ENCODE measurements around the gene RASA3.
A peak's percentile ranks its signal among the peaks of the same experiment; 100 is the strongest.
"Not testable (repeated sequence)": the region's sequence is repeated elsewhere in the genome, so short reads cannot be mapped to it uniquely, and the experiment has no call there.

Gene RASA3

DNA sequence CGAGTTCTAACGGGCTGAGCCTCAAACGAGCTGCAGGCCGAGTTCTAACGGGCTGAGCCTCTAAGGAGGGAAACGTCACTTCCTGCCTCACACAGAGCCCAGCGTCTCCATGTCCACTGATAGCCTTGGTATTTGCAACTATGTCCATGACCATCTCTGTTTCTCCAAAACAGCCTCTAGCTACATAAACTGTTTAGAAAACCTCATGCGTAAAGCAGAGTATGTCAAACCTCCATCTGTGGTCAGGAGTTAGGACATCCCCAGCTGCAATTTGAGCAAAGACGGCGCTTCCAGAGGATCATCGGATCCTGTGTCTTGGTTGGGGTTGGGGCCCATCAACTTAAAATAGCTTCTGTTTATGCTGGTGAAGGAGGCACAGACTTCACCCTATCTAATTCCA lies 20.8 kb downstream of the RASA3 start:
- DNase-seq (ENCODE audit: extremely low read depth, low read depth): peak; percentile 59
- TF ChIP-seq, protein P1, sequence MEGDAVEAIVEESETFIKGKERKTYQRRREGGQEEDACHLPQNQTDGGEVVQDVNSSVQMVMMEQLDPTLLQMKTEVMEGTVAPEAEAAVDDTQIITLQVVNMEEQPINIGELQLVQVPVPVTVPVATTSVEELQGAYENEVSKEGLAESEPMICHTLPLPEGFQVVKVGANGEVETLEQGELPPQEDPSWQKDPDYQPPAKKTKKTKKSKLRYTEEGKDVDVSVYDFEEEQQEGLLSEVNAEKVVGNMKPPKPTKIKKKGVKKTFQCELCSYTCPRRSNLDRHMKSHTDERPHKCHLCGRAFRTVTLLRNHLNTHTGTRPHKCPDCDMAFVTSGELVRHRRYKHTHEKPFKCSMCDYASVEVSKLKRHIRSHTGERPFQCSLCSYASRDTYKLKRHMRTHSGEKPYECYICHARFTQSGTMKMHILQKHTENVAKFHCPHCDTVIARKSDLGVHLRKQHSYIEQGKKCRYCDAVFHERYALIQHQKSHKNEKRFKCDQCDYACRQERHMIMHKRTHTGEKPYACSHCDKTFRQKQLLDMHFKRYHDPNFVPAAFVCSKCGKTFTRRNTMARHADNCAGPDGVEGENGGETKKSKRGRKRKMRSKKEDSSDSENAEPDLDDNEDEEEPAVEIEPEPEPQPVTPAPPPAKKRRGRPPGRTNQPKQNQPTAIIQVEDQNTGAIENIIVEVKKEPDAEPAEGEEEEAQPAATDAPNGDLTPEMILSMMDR (IDR thresholded peaks at IDR 0.05; ENCODE audit: low read depth, low read length): no peak

DNA sequence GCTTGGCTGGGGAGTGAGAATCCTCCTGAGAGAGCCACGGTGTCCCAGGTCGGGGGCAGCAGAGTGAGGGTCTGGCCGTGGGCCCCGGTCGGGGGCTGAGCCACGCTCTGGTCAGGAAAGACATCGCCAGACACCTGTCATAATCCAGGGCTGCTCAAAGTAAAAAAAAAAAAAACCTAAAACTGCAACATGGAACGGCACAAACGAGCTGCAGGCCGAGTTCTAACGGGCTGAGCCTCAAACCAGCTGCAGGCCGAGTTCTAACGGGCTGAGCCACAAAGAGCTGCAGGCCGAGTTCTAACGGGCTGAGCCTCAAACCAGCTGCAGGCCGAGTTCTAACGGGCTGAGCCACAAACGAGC lies 21.6 kb downstream of the RASA3 start:
- not testable (repeated sequence) for DNase-seq (ENCODE audit: extremely low read depth, low read depth)

DNA sequence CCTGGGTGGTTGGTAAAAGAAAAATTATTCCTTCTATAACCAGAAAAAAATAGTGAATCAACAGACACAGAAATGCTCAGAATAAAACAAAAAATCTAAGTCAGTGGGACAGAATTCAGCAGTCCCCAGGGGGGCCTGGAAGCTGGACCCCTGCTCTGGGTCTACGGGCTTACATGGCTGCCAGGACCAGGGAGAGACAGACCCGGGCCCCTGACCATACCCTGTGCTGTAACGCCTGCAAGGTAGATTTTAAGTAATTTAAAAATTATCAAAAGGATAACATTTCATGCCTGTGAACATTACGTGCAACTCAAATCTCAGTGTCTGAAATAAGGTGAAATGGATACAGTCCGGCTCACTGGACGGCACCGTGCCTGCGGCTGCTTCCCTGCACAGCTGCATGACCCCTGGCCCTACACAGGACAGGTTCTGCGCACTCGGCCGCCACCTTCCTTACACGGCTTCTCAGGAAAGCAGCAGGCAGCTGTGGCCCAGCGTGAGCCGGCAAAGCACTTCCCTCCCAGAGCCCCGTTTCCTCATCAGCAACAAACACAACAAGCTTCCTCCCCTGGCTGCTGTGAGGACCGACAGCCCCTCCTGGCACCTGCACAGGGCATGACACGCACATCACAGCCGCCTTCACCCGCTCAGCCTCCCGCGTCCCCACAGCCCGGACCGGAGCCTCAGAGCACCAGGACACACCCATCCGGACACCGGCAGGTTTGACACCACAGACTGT lies 22.2 kb downstream of the RASA3 start:
- TF ChIP-seq, protein P1 (IDR thresholded peaks at IDR 0.05; ENCODE audit: low read depth, low read length): no peak; the same call in 1 of the 2 replicates
- no peak for DNase-seq (ENCODE audit: extremely low read depth, low read depth)

DNA sequence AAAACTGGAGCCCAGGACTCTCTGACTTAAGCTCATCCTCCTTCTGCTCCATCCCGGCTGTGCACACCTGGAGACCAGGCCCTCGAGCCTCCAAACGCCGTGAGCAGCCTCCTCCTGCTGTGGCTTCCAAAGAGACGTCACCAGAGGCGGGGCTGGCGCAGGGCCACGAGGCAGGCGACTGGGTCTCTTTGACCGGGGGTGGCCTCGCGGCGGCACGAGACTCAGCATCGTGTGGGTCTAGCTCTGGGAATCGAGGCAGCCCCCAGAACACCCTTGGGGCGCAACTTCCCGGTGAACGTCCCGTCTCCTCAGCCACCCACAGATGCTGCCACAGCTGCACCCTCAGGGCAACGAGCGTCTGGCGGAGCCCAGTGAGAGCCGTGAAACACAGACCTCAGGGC lies 22.8 kb downstream of the RASA3 start:
- no peak for DNase-seq (ENCODE audit: extremely low read depth, low read depth)

DNA sequence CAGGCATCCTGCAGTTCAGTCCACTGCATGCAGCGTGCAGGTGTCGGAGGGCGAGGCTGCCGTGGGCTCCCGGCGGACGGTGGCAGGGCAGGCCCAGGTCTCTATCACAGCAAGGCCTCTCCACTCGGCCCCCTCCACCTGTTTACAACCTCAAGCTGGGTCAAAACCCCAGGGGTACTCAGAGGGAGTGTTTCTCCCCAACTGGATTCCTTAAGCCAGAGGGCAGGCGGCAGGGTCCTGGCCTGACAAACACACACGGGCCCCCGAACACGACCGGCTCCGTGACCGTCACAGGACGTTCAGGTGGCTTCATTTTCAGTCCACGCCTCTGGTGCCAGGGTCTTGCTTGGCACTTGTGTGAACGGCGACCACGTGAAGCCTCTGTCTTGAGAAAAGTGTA lies 23.5 kb downstream of the RASA3 start:
- TF ChIP-seq, protein P1 (IDR thresholded peaks at IDR 0.05; ENCODE audit: low read depth, low read length): no peak
- no peak for DNase-seq (ENCODE audit: extremely low read depth, low read depth)

More for the DNA sequence above, 22.8 kb downstream of the RASA3 start:
- TF ChIP-seq, protein P1 (IDR thresholded peaks at IDR 0.05; ENCODE audit: low read depth, low read length): no peak

DNA sequence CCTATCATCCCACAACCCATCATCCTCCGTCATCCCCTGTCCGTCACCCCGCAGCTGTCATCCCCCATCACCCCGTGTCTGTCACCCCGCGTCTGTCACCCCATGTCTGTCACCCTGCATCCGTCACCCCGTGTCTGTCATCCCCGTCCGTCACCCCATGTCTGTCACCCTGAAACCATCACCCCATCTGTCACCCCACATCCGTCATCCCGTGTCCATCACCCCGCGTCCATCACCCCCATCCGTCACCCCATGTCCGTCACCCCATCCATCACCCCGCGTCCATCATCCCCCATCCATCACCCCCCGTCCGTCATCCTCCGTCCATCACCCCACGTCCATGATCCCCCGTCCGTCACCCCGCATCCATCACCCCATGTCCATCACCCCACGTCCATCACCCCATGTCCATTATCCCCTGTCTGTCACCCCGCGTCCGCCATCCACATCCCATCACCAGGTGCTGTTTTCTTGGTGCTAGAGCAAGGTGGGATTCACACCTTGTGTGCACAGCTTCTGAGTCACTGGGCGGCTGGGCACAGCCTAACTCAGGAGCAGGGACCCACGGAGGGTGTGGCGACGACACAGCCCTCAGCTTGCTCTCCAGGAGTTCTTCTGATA lies 24.2 kb downstream of the RASA3 start:
- TF ChIP-seq, protein P1 (IDR thresholded peaks at IDR 0.05; ENCODE audit: low read depth, low read length): no peak
- no peak for DNase-seq (ENCODE audit: extremely low read depth, low read depth)

DNA sequence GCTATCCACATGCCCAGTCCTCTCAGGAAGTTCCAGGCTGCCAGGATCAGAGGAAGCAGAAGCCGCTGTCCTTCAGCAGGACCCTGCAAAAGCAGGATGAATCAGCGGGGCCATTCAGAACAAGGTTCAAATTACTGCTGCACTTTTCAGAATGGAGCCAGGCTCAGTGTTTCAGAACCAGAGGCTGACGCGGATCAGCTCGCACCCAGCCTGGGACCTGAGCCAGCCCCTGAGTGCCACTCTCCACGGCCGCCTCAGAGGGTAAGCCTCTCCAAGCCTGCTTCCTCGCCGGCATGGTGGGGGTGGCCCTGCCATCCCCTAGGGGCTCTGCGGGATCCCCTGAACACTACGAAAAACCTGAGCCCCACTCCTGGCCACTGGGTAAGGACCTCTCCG lies 24.7 kb downstream of the RASA3 start:
- TF ChIP-seq, protein P1 (IDR thresholded peaks at IDR 0.05; ENCODE audit: low read depth, low read length): no peak
- DNase-seq (ENCODE audit: extremely low read depth, low read depth): peak; percentile 55

All from AG09319 (cell line).